H1 (cell line): ENCODE data around the gene BARX1. TPM values are rescaled to one million over a fixed set of nuclear protein-coding genes. Genes with fewer than 3 reads are reported as not detected.

Source experiments
- HDAC2 ChIP-seq, 2 experiments: fragments of 300-600 bp in 1 of 2; sonication (generic) in 1 of 2; IDR thresholded peaks; 2 replicates each; pipeline ENCODE4 v1.6.1; 2011 to 2012; ENCODE audit warnings: low read depth in 2 of 2, low read length in 2 of 2, mild to moderate bottlenecking in 2 of 2, moderate library complexity in 2 of 2, borderline replicate concordance in 1 of 2, inconsistent platforms in 1 of 2
- KDM4A ChIP-seq: IDR thresholded peaks from one replicate; pipeline ENCODE4 v1.7.1; 2012; ENCODE audit warnings: low read depth, mild to moderate bottlenecking, moderate library complexity, low read length, inconsistent platforms; ENCODE audit not compliant: severe bottlenecking
- SIX5 ChIP-seq: IDR thresholded peaks from 2 replicates; pipeline ENCODE4 v1.6.1; 2011; ENCODE audit warnings: mild to moderate bottlenecking, low read depth, low read length
- TAF7 ChIP-seq: optimal IDR thresholded peaks from 2 replicates; pipeline ENCODE3; 2011; ENCODE audit warnings: low read depth, mild to moderate bottlenecking, inconsistent platforms, low read length, moderate library complexity, borderline replicate concordance
- TCF12 ChIP-seq: IDR thresholded peaks from 2 replicates; pipeline ENCODE4 v1.6.1; 2011; ENCODE audit warnings: low read depth, mild to moderate bottlenecking, low read length
- polyA plus RNA-seq, 7 experiments: library from polyadenylated mRNA; depleted of rRNA in 3 of 7; stranded (reverse) in 5 of 7; unstranded in 2 of 7; fragments of >200 nt in 5 of 7; fragments of 200-250 nt in 2 of 7; gene quantifications; 1 replicate in 5 of 7; 2 replicates in 1 of 7; 4 replicates in 1 of 7; pipeline versions ENCODE4 v1.2.1 to v1.2.3, GENCODE V29; 2011 to 2013; ENCODE audit warnings: missing spikeins in 2 of 7, mixed read lengths in 2 of 7
- total RNA-seq: library from RNA; stranded (reverse); fragmentation: NEBNext Ultra II Directional; extraction: Animal tissue kit (Norgen Biotek cat#: 25700); gene quantifications from 2 replicates; pipeline ENCODE4 v1.2.1, GENCODE V29; 2021

The BARX1 gene
- total and polyA plus RNA-seq, 2 of the 8 experiments (the other 6 are each of a cell fraction or from before 2014, with no cell fraction given), result 0.79 to 2.6 TPM

DNA sequence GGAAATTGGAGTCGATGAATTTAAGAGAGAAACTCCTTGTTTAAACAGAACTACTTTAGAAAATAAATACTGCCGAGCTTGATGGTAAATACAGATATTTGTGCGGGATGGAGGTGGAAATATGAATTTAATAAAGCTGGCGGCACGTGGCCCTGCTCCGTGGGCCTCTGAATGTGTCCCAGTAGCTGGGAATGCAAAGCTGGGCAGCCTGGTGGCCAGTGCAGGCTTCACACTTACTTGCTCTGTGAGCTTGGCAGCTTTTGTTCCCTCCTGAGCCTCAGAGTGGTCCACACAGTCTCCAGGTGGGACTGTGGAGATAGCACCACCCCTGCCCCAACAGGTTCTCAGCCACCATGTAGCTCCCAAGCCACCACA, 45.9 kb downstream of the BARX1 start (continued):
- TF ChIP-seq HDAC2 (IDR thresholded peaks at IDR 0.05; ENCODE audit: borderline replicate concordance in 1 of 2, low read depth in 2 of 2, low read length in 2 of 2), result no peak
- no peak for TF ChIP-seq SIX5
- no peak for TF ChIP-seq TAF7
- no peak for TF ChIP-seq TCF12
- no peak for TF ChIP-seq KDM4A
- TF ChIP-seq, all 59 proteins: peak for 0
